T-helper 2 cell (primary cell): Measurements from ENCODE around the gene EIF3C.
"Not testable (repeated sequence)": the region's sequence is repeated elsewhere in the genome, so short reads cannot be mapped to it uniquely, and the experiment has no call there.

Source experiments
- DNase-seq, 5 experiments: peaks; one replicate each; pipeline versions ENCODE4 v3.0.0 to v3.0.0-alpha.2; 2012 to 2022

Gene EIF3C

DNA sequence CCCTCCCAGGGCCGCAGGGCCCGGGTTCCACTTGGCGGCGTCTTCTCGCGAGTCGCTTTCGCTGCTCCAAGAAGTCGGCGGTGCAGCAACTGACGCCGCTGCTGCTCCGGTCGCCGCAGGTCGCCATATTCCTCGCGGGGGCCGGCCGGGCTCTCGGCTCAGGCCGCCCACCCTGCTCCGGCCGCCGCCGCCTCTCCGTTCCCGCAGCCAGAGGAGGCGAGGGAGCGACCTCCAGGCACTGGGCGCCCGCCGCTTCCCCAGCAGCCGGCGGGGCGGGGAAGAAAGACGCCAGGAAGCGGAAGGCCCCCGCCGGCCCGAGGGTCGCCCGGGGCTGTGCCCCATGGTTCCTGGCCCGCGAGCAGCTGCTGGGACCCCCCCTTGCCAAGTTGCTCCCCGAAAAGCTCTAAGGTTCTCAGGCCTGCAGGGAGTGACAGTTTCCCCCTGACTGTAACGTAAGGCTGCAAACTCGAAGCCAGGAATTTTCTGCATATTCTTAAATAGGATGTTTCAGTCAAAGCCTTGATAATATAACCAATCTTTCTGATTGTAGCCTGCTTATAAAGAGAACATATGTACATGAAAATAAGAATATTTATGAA is 39.3 kb downstream of the EIF3C start:
- not testable (repeated sequence) for DNase-seq

DNA sequence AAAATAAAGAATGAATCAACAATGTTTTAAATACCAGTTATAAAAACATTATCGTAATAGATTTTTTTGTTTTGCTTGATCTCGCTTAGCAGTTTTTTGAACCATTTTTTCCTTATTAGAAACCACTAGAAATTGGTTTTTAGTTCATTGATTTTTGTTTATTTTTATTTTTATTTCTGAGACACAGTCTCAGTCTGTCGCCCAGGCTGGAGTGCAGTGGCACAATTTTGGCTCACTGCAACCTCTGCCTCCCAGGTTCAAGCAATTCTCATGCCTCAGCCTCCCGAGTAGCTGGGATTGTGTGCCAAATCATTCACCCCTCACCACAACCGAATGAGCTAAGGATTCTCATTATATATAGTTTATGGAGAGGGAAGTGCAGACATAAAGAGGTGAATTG is 40.2 kb downstream of the EIF3C start, which contains the start of gene NPIPB9:
Gene NPIPB9 (plus strand): TSS at position 301 of the 400 bp plus-strand sequence.
- not testable (repeated sequence) for DNase-seq

DNA sequence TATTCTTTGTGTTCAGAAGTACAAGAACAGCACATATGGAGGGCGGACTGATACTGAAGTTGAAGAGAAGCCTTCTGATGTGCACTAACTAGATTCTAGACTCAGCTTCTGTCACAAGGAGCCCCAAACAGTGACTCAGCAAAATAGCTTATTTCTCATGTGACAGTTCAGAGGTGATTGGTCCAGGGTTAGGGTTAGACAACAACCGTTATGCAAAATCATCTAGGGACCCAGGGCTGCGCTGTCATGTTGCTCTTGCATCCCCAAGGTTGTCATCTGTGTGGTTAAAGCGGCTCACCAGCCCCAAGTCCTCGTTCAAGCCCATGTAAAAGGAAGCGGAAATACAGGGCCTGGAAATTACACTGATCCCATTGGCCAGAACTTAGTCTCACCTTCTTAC is 70.4 kb downstream of the EIF3C start:
- not testable (repeated sequence) for DNase-seq

DNA sequence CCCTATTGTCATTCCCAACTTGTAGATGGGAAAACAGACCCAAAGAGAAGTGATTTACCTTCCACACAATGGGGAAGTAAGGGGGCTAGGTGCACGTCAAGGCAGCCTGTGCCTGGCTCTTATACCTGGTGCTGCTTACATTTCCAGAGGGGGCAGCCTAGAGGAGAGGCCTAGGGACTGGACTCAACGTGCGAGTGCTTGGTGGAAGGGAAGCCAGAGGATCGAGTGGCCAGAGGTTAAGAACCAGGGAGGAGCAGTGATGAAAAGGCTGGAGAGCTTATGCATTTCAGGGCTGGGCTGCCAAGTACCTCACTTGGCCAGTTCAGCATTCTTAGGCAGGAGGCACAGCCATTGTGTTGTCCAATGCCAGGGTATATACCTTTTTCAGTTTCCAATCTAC is 71.1 kb downstream of the EIF3C start:
- not testable (repeated sequence) for DNase-seq
